Esophagus muscularis mucosa (tissue), 4 donors: ENCODE results near the gene PRSS53. TPM values are rescaled to one million over a fixed set of nuclear protein-coding genes. Genes with fewer than 3 reads are reported as not detected.
"Not testable (repeated sequence)": the region's sequence is repeated elsewhere in the genome, so short reads cannot be mapped to it uniquely, and the experiment has no call there.

ENCODE experiments used
- DNase-seq: peaks from one replicate; pipeline ENCODE4 v3.0.0-alpha.2; 2017; ENCODE audit errors: extremely low spot score
- H3K27ac ChIP-seq, 4 donors: fragments of 200-600 bp; sonication (generic); replicated peaks in 1 of 4; 1 replicate in 3 of 4; 2 replicates in 1 of 4; pipeline ENCODE4 v1.5.1; 2016 to 2019; ENCODE audit warnings: mild to moderate bottlenecking in 1 of 4
- H3K27me3 ChIP-seq, 4 donors: fragments of 200-600 bp; sonication (generic); one replicate each; pipeline versions ENCODE4 v1.5.1 to v1.6.0; 2016 to 2019
- H3K36me3 ChIP-seq, 4 donors: fragments of 200-600 bp; sonication (generic); one replicate each; pipeline ENCODE4 v1.5.1; 2016 to 2019
- H3K4me1 ChIP-seq, 4 donors: fragments of 200-600 bp; sonication (generic); one replicate each; pipeline ENCODE4 v1.5.1; 2016 to 2019
- H3K4me3 ChIP-seq, 4 donors: fragments of 200-600 bp; sonication (generic); 1 replicate in 2 of 4; 2 replicates in 2 of 4; pipeline ENCODE4 v1.5.1; 2016 to 2019; ENCODE audit warnings: mild to moderate bottlenecking in 4 of 4, moderate library complexity in 1 of 4
- H3K9me3 ChIP-seq, 4 donors: fragments of 200-600 bp; sonication (generic); 1 replicate in 3 of 4; 2 replicates in 1 of 4; pipeline ENCODE4 v1.5.1; 2016 to 2019
- CTCF ChIP-seq, 3 experiments: fragments of 200-600 bp in 2 of 3; fragments of 450-650 bp in 1 of 3; sonication (generic) in 2 of 3; IDR thresholded peaks; one replicate each; pipeline ENCODE4 v1.5.1; 2017 to 2019; ENCODE audit warnings: antibody characterized with exemption in 3 of 3, mild to moderate bottlenecking in 2 of 3, moderate library complexity in 1 of 3
- EP300 ChIP-seq: sonication (generic); formaldehyde crosslinking; IDR thresholded peaks from one replicate; pipeline ENCODE4 v1.6.1; 2017; ENCODE audit warnings: antibody characterized with exemption
- POLR2A ChIP-seq: fragments of 450-650 bp; IDR thresholded peaks from one replicate; pipeline ENCODE4 v1.6.1; 2017; ENCODE audit warnings: antibody characterized with exemption, moderate library complexity, mild to moderate bottlenecking, low read depth
- POLR2AphosphoS5 ChIP-seq, 2 donors: sonication (generic); formaldehyde crosslinking; IDR thresholded peaks; one replicate each; pipeline ENCODE4 v1.6.1; 2017; ENCODE audit warnings: antibody characterized with exemption in 2 of 2
- WGBS: methylation state at CpG from one replicate; pipeline ENCODE4 v1.1.5; 2018; 5-methylcytosine and 5-hydroxymethylcytosine counted together
- intact Hi-C: fragments of 100-400 bp; cut with DNase I; formaldehyde crosslinking; loops from one replicate; pipeline ENCODE4 v1.15.1; 2023
- total RNA-seq, 4 donors: library from RNA; depleted of rRNA; stranded (reverse); fragments of >200 nt; gene quantifications; one replicate each; pipeline versions ENCODE4 v1.1.0 to v1.2.1, GENCODE V29; 2016

PRSS53 gene
- 1 to 10 TPM in 3 of 4 donors, under 1 TPM in 1; 0.83 to 2.3 (median 1.2) TPM for total RNA-seq

GRCh38 chr16:31088459-31089183, at the start of gene PRSS53:
TSS of gene PRSS53 (minus strand) at chr16:31088943. CDS start at chr16:31088809, 134 bp downstream.
- H3K27ac ChIP-seq = no peak within 1 kb of the TSS
- H3K27me3 ChIP-seq = no peaks in the 10 kb centered on the region
- intact Hi-C loops = no loop called here
- no peak within 1 kb of the TSS for H3K4me3 ChIP-seq
- peaks cover 9 to 84% (median 80%) of the 10 kb centered on the region in 4 donors for H3K36me3 ChIP-seq
- H3K9me3 ChIP-seq = no peaks in the 10 kb centered on the region
- H3K4me1 ChIP-seq = peaks cover 9 to 14% (median 11%) of the 10 kb centered on the region in 4 donors
- TF ChIP-seq CTCF (IDR thresholded peaks at IDR 0.05) (no peak), POLR2AphosphoS5 (IDR thresholded peaks at IDR 0.05) (no peak), POLR2A (no peak), EP300 (no peak)
- WGBS = 76% methylated on average over 12 of the region's 15 CpGs
- DNase-seq = no peak

DNA sequence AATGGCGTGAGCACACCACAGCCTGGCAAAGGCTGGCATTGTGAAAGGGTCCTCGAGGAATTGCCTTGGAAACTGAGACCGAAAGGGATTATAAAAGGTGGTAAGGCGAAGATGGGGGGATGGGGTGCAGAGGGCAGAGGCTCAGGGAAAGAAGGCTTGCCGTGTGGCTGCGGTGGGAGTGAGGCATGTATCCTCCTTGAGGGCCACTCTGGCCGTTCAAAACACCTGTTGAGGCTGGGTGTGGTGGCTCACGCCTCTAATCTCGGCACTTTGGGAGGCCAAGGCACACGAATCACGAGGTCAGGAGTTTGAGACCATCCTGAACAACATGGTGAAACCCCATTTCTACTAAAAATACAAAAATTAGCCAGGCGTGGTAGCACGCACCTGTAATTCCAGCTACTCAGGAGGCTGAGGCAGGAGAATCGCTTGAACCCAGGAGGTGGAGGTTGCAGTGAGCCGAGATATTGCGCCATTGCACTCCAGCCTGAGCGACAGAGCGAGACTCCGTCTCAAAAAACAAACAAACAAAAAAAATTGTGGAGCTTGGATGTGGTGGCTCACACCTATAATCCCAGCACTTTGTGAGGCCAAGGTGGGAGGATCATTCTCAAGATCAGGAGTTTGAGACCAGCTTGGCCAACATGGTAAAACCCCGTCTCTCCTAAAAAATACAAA, 48.2 kb upstream of the PRSS53 start:
- Histone ChIP-seq H3K4me1 (peaks cover 21 to 28% (median 24%) of the 10 kb centered on the region in 4 donors), H3K36me3 (peaks cover 0 to 15% (median 11%) of the 10 kb centered on the region in 4 donors), H3K27me3 (peaks cover 0 to 25% (median 1%) of the 10 kb centered on the region in 4 donors)
- 86% methylated on average over 20 of the region's 20 CpGs for WGBS
- intact Hi-C loops, DNase-seq, H3K9me3 ChIP-seq, H3K4me3 ChIP-seq, H3K27ac ChIP-seq: not testable (repeated sequence)

- Histone ChIP-seq H3K27ac (no peak overlapping the region), H3K36me3 (peaks cover 6 to 21% (median 17%) of the 10 kb centered on the region in 4 donors), H3K4me3 (no peak overlapping the region), H3K27me3 (peaks cover 0 to 25% (median 1%) of the 10 kb centered on the region in 4 donors), H3K4me1 (peaks cover 14 to 22% (median 18%) of the 10 kb centered on the region in 4 donors), H3K9me3 (no peaks in the 10 kb centered on the region)
- 82% methylated on average over 4 of the region's 6 CpGs for WGBS
- TF ChIP-seq EP300 = no peak
- TF ChIP-seq POLR2A = no peak
- TF ChIP-seq POLR2AphosphoS5 (IDR thresholded peaks at IDR 0.05) = no peak
- TF ChIP-seq CTCF (IDR thresholded peaks at IDR 0.05) = no peak
- DNase-seq = no peak
- intact Hi-C loops = no loop called here
Measured at GRCh38 chr16:31136287-31136662, 47.5 kb upstream of the PRSS53 start.

GRCh38 chr16:31135535-31136286, 47.0 kb upstream of the PRSS53 start, which contains the start of gene PRSS8:
TSS of gene PRSS8 (minus strand) at chr16:31135727. CDS start at chr16:31135498, 229 bp downstream.
- no peak for DNase-seq
- WGBS = 53% methylated on average over 20 of the region's 22 CpGs
- peaks cover 0 to 25% (median 1%) of the 10 kb centered on the region in 4 donors for H3K27me3 ChIP-seq
- TF ChIP-seq CTCF (IDR thresholded peaks at IDR 0.05) (no peak), EP300 (no peak), POLR2AphosphoS5 (IDR thresholded peaks at IDR 0.05) (no peak), POLR2A (no peak)
- peaks cover 8 to 20% (median 12%) of the 10 kb centered on the region in 4 donors for H3K4me1 ChIP-seq
- intact Hi-C loops = no loop called here
- H3K27ac ChIP-seq = no peak within 1 kb of the TSS
- peaks cover 12 to 27% (median 23%) of the 10 kb centered on the region in 4 donors for H3K36me3 ChIP-seq
- no peaks in the 10 kb centered on the region for H3K9me3 ChIP-seq
- H3K4me3 ChIP-seq = peak within 1 kb of the TSS in 1 of 4 donors; percentile 20
